ENCODE data around the gene CDH3.
"Not testable (repeated sequence)": the region's sequence is repeated elsewhere in the genome, so short reads cannot be mapped to it uniquely, and the experiment has no call there.

The CDH3 gene

GRCh38 chr16:68707340-68708152 lies 62.4 kb downstream of the CDH3 start:
- no peak for DNase-seq

GRCh38 chr16:68710211-68710610 lies 65.1 kb downstream of the CDH3 start:
- DNase-seq = peak; percentile 27 to 66 (median 55)

GRCh38 chr16:68711421-68712139 lies 66.5 kb downstream of the CDH3 start:
- peak; percentile 92 to 98 (median 94) for DNase-seq

GRCh38 chr16:68713361-68713760 lies 68.3 kb downstream of the CDH3 start:
- no peak for DNase-seq

- DNase-seq = peak in 1 of 4 experiments; percentile 18
Measured at GRCh38 chr16:68715471-68715870, 70.4 kb downstream of the CDH3 start.

- DNase-seq = not testable (repeated sequence)
Measured at GRCh38 chr16:68716516-68716915, 71.4 kb downstream of the CDH3 start.

- no peak for DNase-seq
Measured at GRCh38 chr16:68717684-68718083, 72.6 kb downstream of the CDH3 start.

GRCh38 chr16:68718590-68718989 lies 73.5 kb downstream of the CDH3 start:
- no peak for DNase-seq

GRCh38 chr16:68719993-68720489 lies 74.9 kb downstream of the CDH3 start:
- DNase-seq = no peak

GRCh38 chr16:68722119-68723024 lies 77.3 kb downstream of the CDH3 start:
- no peak for DNase-seq

GRCh38 chr16:68724797-68725196 lies 79.7 kb downstream of the CDH3 start:
- DNase-seq = no peak

- DNase-seq = no peak
Measured at GRCh38 chr16:68728523-68728922, 83.4 kb downstream of the CDH3 start.

- no peak for DNase-seq
Measured at GRCh38 chr16:68731637-68732036, 86.5 kb downstream of the CDH3 start.

- no peak for DNase-seq
Measured at GRCh38 chr16:68732042-68732680, 87.1 kb downstream of the CDH3 start.

- DNase-seq = no peak
Measured at GRCh38 chr16:68732741-68733399, 87.8 kb downstream of the CDH3 start.

GRCh38 chr16:68733570-68733969 lies 88.5 kb downstream of the CDH3 start:
- DNase-seq = no peak

- no peak for DNase-seq
Measured at GRCh38 chr16:68734782-68735181, 89.7 kb downstream of the CDH3 start.

GRCh38 chr16:68736561-68736960 lies 91.5 kb downstream of the CDH3 start:
- DNase-seq = no peak

- peak in 2 of 4 experiments; percentile 18 to 39 for DNase-seq
Measured at GRCh38 chr16:68737046-68737729, 92.1 kb downstream of the CDH3 start, which contains the start of gene CDH1. Gene CDH1, plus strand, starts transcription at chr16:68737292. Its CDS starts 124 bp downstream, at chr16:68737416.

GRCh38 chr16:68737730-68738629 lies 92.9 kb downstream of the CDH3 start:
- DNase-seq = no peak
